Stimulated activated memory B cell treated with anti-CD40 and anti-IgM and Interleukin-4, amounts not matched to agents 10 μg/mL and 1 μg/mL and 100 μg/mL, for 72 hours (primary cell): Measurements from ENCODE around the gene CCNA2.

Experiments used
- ATAC-seq: fragments of 150-1000 bp; cut with Tn5 transposase; 2 replicates; pipeline ENCODE4 v1.10.0; 2021
- H3K27ac Mint-ChIP-seq: one replicate; pipeline ENCODE4 v1.8.0; 2022; ENCODE audit warnings: mild to moderate bottlenecking, mixed read lengths
- H3K27me3 Mint-ChIP-seq: one replicate; pipeline ENCODE4 v1.8.0; 2022; ENCODE audit warnings: mixed read lengths
- H3K36me3 Mint-ChIP-seq: one replicate; pipeline ENCODE4 v1.8.0; 2022; ENCODE audit warnings: mixed read lengths
- H3K4me1 Mint-ChIP-seq: one replicate; pipeline ENCODE4 v1.8.0; 2022; ENCODE audit warnings: mixed read lengths
- H3K4me3 Mint-ChIP-seq: one replicate; pipeline ENCODE4 v1.8.0; 2022; ENCODE audit warnings: mild to moderate bottlenecking, moderate library complexity, mixed read lengths
- H3K9me3 Mint-ChIP-seq: one replicate; pipeline ENCODE4 v1.8.0; 2022; ENCODE audit warnings: mixed read lengths

CCNA2 gene

GRCh38 chr4:121771869-121772268 lies 51.8 kb downstream of the CCNA2 start:
- H3K9me3 Mint-ChIP-seq = no peaks in the 10 kb centered on the region
- no peak overlapping the region for H3K27ac Mint-ChIP-seq
- H3K27me3 Mint-ChIP-seq = peaks cover 37% of the 10 kb centered on the region
- no peak overlapping the region for H3K4me3 Mint-ChIP-seq
- no peaks in the 10 kb centered on the region for H3K4me1 Mint-ChIP-seq
- no peaks in the 10 kb centered on the region for H3K36me3 Mint-ChIP-seq
- no peak for ATAC-seq

- H3K27me3 Mint-ChIP-seq = peaks cover 60% of the 10 kb centered on the region
- H3K4me1 Mint-ChIP-seq = no peaks in the 10 kb centered on the region
- H3K36me3 Mint-ChIP-seq = no peaks in the 10 kb centered on the region
- H3K27ac Mint-ChIP-seq = no peak overlapping the region
- H3K9me3 Mint-ChIP-seq = no peaks in the 10 kb centered on the region
- ATAC-seq = no peak
- no peak overlapping the region for H3K4me3 Mint-ChIP-seq
Observed at GRCh38 chr4:121769341-121769740, 54.3 kb downstream of the CCNA2 start.

GRCh38 chr4:121767166-121767565 lies 56.5 kb downstream of the CCNA2 start:
- no peaks in the 10 kb centered on the region for H3K36me3 Mint-ChIP-seq
- H3K4me3 Mint-ChIP-seq = no peak overlapping the region
- no peak for ATAC-seq
- no peaks in the 10 kb centered on the region for H3K9me3 Mint-ChIP-seq
- no peaks in the 10 kb centered on the region for H3K4me1 Mint-ChIP-seq
- no peak overlapping the region for H3K27ac Mint-ChIP-seq
- peaks cover 80% of the 10 kb centered on the region for H3K27me3 Mint-ChIP-seq
